ENCODE results near the gene SLC50A1. TPM values are rescaled to one million over a fixed set of nuclear protein-coding genes. Genes with fewer than 3 reads are reported as not detected.
A peak's percentile ranks its signal among the peaks of the same experiment; 100 is the strongest.

Gene SLC50A1
- total and polyA plus RNA-seq, 9 of the 15 experiments (the other 6 are each of a cell fraction or from before 2014, with no cell fraction given) = 46.5 to 132 (median 91.9) TPM

DNA sequence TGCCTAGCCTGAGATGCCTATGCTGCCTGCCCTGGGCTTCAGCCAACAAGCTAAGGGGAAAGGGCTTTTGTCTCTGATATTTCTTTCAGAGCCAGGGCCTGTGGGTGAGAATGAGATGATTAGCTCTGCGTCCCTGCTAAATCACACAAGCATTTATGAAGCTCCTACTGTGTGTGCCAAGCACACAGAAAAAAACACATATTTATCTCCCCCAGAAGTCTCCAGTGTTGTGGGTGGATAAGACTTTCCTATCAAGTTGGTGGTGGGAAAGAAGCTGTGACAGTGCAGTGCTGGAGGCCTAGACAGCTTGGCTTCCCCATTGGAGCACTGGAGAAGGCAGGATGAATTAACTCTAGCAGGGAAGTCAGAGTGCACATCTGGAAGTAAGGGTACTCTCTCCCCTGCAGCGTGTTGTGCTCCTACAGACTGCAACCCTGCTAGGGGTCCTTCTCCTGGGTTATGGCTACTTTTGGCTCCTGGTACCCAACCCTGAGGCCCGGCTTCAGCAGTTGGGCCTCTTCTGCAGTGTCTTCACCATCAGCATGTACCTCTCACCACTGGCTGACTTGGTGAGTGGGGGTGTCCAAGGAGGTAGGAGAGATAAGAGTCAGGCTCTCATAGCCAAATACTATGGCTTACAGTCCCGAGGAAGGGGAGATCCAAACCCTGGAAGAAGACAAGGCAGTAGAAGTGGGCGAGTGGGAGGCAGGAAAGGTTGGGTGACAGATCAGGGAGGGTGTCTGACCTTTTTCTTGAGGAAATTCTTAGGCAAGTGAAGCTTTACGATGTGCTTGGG is 1.7 kb downstream of the SLC50A1 start (continued):
- TF ChIP-seq DMBX1 (CRISPR knock-in tag; IDR thresholded peaks at IDR 0.05; ENCODE audit: borderline replicate concordance) (no peak), STAT5A (IDR thresholded peaks at IDR 0.05; ENCODE audit: borderline replicate concordance, low read length) (peak; percentile 48; the same call in 1 of the 2 replicates), PYGO2 (tag; IDR thresholded peaks at IDR 0.05) (no peak), NCOR1 (IDR thresholded peaks at IDR 0.05) (peak; percentile 73), PTTG1 (tag; IDR thresholded peaks at IDR 0.05; ENCODE audit: low read depth) (no peak), ZNF146 (CRISPR knock-in tag; IDR thresholded peaks at IDR 0.05; ENCODE audit: unreplicated experiment) (no peak), ETV1 (tag; conservative IDR thresholded peaks at IDR 0.05; ENCODE audit: low read depth) (no peak), MLX (CRISPR knock-in tag; conservative IDR thresholded peaks at IDR 0.05) (no peak), DEAF1 (CRISPR knock-in tag; IDR thresholded peaks at IDR 0.05) (no peak), GABPA (tag; conservative IDR thresholded peaks at IDR 0.05; ENCODE audit: low read depth) (no peak), LARP7 (IDR thresholded peaks at IDR 0.05) (no peak), ZNF347 (CRISPR knock-in tag; IDR thresholded peaks at IDR 0.05; ENCODE audit: low read depth) (no peak), RFX1 (IDR thresholded peaks at IDR 0.05) (no peak), MYNN (IDR thresholded peaks at IDR 0.05) (peak; percentile 57; the same call in 1 of the 2 replicates), MYNN (CRISPR knock-in tag; IDR thresholded peaks at IDR 0.05) (no peak), PML (IDR thresholded peaks at IDR 0.05; ENCODE audit: low read length) (no peak; the same call in 1 of the 2 replicates), ZNF197 (CRISPR knock-in tag; IDR thresholded peaks at IDR 0.05; ENCODE audit: low read depth) (no peak), TEAD2 (tag; IDR thresholded peaks at IDR 0.05) (no peak), ELF4 (CRISPR knock-in tag; IDR thresholded peaks at IDR 0.05) (no peak), JUND (IDR thresholded peaks at IDR 0.05; ENCODE audit: borderline replicate concordance, low read depth, low read length) (peak; percentile 36; the same call in 1 of the 2 replicates), JUND (tag; IDR thresholded peaks at IDR 0.05; ENCODE audit: borderline replicate concordance, low read depth, low read length) (no peak)
- TF ChIP-seq, protein P1, sequence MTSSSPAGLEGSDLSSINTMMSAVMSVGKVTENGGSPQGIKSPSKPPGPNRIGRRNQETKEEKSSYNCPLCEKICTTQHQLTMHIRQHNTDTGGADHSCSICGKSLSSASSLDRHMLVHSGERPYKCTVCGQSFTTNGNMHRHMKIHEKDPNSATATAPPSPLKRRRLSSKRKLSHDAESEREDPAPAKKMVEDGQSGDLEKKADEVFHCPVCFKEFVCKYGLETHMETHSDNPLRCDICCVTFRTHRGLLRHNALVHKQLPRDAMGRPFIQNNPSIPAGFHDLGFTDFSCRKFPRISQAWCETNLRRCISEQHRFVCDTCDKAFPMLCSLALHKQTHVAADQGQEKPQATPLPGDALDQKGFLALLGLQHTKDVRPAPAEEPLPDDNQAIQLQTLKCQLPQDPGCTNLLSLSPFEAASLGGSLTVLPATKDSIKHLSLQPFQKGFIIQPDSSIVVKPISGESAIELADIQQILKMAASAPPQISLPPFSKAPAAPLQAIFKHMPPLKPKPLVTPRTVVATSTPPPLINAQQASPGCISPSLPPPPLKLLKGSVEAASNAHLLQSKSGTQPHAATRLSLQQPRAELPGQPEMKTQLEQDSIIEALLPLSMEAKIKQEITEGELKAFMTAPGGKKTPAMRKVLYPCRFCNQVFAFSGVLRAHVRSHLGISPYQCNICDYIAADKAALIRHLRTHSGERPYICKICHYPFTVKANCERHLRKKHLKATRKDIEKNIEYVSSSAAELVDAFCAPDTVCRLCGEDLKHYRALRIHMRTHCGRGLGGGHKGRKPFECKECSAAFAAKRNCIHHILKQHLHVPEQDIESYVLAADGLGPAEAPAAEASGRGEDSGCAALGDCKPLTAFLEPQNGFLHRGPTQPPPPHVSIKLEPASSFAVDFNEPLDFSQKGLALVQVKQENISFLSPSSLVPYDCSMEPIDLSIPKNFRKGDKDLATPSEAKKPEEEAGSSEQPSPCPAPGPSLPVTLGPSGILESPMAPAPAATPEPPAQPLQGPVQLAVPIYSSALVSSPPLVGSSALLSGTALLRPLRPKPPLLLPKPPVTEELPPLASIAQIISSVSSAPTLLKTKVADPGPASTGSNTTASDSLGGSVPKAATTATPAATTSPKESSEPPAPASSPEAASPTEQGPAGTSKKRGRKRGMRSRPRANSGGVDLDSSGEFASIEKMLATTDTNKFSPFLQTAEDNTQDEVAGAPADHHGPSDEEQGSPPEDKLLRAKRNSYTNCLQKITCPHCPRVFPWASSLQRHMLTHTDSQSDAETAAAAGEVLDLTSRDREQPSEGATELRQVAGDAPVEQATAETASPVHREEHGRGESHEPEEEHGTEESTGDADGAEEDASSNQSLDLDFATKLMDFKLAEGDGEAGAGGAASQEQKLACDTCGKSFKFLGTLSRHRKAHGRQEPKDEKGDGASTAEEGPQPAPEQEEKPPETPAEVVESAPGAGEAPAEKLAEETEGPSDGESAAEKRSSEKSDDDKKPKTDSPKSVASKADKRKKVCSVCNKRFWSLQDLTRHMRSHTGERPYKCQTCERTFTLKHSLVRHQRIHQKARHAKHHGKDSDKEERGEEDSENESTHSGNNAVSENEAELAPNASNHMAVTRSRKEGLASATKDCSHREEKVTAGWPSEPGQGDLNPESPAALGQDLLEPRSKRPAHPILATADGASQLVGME (CRISPR knock-in tag; IDR thresholded peaks at IDR 0.05) = no peak

Measured in K562 (cell line).